ENCODE data around the gene WDFY3.

WDFY3 gene

GRCh38 chr4:84966382-84967242 is at the start of gene WDFY3:
TSS of gene WDFY3 (minus strand) at chr4:84966690. CDS start at chr4:84860591, 106,099 bp downstream.
- no peak for TF ChIP-seq CTCF (IDR thresholded peaks at IDR 0.05; ENCODE audit: low read depth, low read length)
- H3K4me3 ChIP-seq (replicated peaks in 1 of 2; ENCODE audit: low read depth in 2 of 2, low read length in 2 of 2): peak within 1 kb of the TSS; percentile 79 to 87
- DNase-seq (ENCODE audit: low read depth in 2 of 2): peak; percentile 91 to 93

GRCh38 chr4:85005865-85006377 is 39.4 kb upstream of the WDFY3 start:
- no peak for TF ChIP-seq CTCF (IDR thresholded peaks at IDR 0.05; ENCODE audit: low read depth, low read length)
- DNase-seq (ENCODE audit: low read depth in 2 of 2): peak; percentile 89
- H3K4me3 ChIP-seq (replicated peaks in 1 of 2; ENCODE audit: low read depth in 2 of 2, low read length in 2 of 2): no peak overlapping the region

- DNase-seq (ENCODE audit: low read depth in 2 of 2): no peak
- H3K4me3 ChIP-seq (replicated peaks in 1 of 2; ENCODE audit: low read depth in 2 of 2, low read length in 2 of 2): no peak overlapping the region
- no peak for TF ChIP-seq CTCF (IDR thresholded peaks at IDR 0.05; ENCODE audit: low read depth, low read length)
These were observed 33.9 kb upstream of the WDFY3 start for GRCh38 chr4:85000343-85000742.

DNA sequence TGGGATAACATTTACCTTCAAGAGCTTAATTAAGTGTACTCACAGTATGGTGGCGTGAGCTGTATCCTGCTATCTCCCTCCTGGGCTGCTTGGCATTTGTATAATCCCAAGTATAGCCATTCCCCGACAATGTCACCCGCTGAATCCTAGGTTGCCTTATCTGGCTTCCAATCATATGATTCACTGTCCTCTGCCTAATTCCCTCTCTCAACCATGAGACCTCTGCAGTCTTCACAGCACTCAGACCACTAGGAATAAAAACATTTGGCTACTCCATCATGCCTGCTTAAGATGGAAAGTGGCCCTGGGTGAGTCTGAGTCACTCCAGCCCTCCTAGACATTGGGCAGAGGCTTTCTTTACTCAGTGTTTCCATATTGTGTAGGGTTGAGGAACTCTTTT is 28.9 kb upstream of the WDFY3 start:
- DNase-seq (ENCODE audit: low read depth in 2 of 2): peak in 1 of 2 donors; percentile 15
- no peak for TF ChIP-seq CTCF (IDR thresholded peaks at IDR 0.05; ENCODE audit: low read depth, low read length)
- no peak overlapping the region for H3K4me3 ChIP-seq (replicated peaks in 1 of 2; ENCODE audit: low read depth in 2 of 2, low read length in 2 of 2)

- no peak overlapping the region for H3K4me3 ChIP-seq (replicated peaks in 1 of 2; ENCODE audit: low read depth in 2 of 2, low read length in 2 of 2)
- no peak for TF ChIP-seq CTCF (IDR thresholded peaks at IDR 0.05; ENCODE audit: low read depth, low read length)
- DNase-seq (ENCODE audit: low read depth in 2 of 2): peak; percentile 8 to 34
These were observed 27.8 kb upstream of the WDFY3 start for GRCh38 chr4:84994280-84994679.

- TF ChIP-seq CTCF (IDR thresholded peaks at IDR 0.05; ENCODE audit: low read depth, low read length): no peak
- peak; percentile 24 to 88 for DNase-seq (ENCODE audit: low read depth in 2 of 2)
- no peak overlapping the region for H3K4me3 ChIP-seq (replicated peaks in 1 of 2; ENCODE audit: low read depth in 2 of 2, low read length in 2 of 2)
These were observed 19.5 kb upstream of the WDFY3 start for GRCh38 chr4:84985952-84986351.

All from cardiac fibroblast (primary cell).